SK-N-SH (cell line): ENCODE results near the gene TP53I11. TPM values are rescaled to one million over a fixed set of nuclear protein-coding genes. Genes with fewer than 3 reads are reported as not detected.

ENCODE experiments used
- CTCF ChIA-PET: fragments of 300-600, 350-600 bp; formaldehyde crosslinking; extraction: SDS; loops from one replicate; lab custom pipeline; 2021; lab: Yijun Ruan, JAX
- POLR2A ChIA-PET: fragments of 350-600 bp; sonication (Branson Sonifier 250); formaldehyde crosslinking; extraction: SDS; loops from one replicate; lab custom pipeline; 2020; ENCODE audit warnings: antibody characterized with exemption, inconsistent platforms; lab: Yijun Ruan, JAX
- DNase-seq: peaks from one replicate; pipeline ENCODE4 v3.0.0; 2012
- H2AFZ ChIP-seq: fragments of 200-600 bp; sonication (generic); 2 replicates; pipeline ENCODE4 v1.8.1; 2016; ENCODE audit warnings: antibody characterized with exemption, mild to moderate bottlenecking, low read depth
- H3F3A ChIP-seq: fragments of 200-600 bp; sonication (generic); replicated peaks from 2 replicates; pipeline ENCODE3; 2016; ENCODE audit warnings: antibody characterized with exemption, mild to moderate bottlenecking; ENCODE audit not compliant: insufficient read depth
- H3K27ac ChIP-seq, 2 experiments: fragments of 200-500 bp in 1 of 2; fragments of 200-600 bp in 1 of 2; sonication (Bioruptor generic) in 1 of 2; sonication (generic), shearing (Covaris generic) in 1 of 2; 2 replicates each; pipeline versions ENCODE4 v1.5.1 to v1.6.1; 2014 to 2016; ENCODE audit warnings: low read depth in 2 of 2, inconsistent platforms in 1 of 2, low read length in 1 of 2, mild to moderate bottlenecking in 1 of 2, mixed read lengths in 1 of 2
- H3K27me3 ChIP-seq: fragments of 200-600 bp; sonication (generic), shearing (Covaris generic); 2 replicates; pipeline ENCODE4 v1.6.1; 2016; ENCODE audit warnings: mixed run types; ENCODE audit not compliant: insufficient read depth
- H3K36me3 ChIP-seq, 2 experiments: fragments of 200-500 bp in 1 of 2; fragments of 200-600 bp in 1 of 2; sonication (Bioruptor generic) in 1 of 2; sonication (generic) in 1 of 2; replicated peaks in 1 of 2; 2 replicates each; pipeline versions ENCODE3 to v1.5.1; 2014 to 2016; ENCODE audit warnings: low read length in 1 of 2, mild to moderate bottlenecking in 1 of 2; ENCODE audit not compliant: insufficient read depth in 2 of 2, control insufficient read depth in 1 of 2
- H3K4me1 ChIP-seq, 2 experiments: fragments of 200-500 bp in 1 of 2; fragments of 200-600 bp in 1 of 2; sonication (Bioruptor generic) in 1 of 2; sonication (generic), shearing (Covaris generic) in 1 of 2; 2 replicates each; pipeline versions ENCODE4 v1.5.1 to v1.6.1; 2014 to 2016; ENCODE audit warnings: low read depth in 1 of 2, low read length in 1 of 2, mixed run types in 1 of 2; ENCODE audit not compliant: insufficient read depth in 2 of 2, control insufficient read depth in 1 of 2
- H3K4me2 ChIP-seq: fragments of 200-600 bp; sonication (generic), shearing (Covaris generic); 2 replicates; pipeline ENCODE4 v1.6.1; 2017; ENCODE audit warnings: mixed run types
- H3K4me3 ChIP-seq, 2 experiments: fragments of 200-500 bp in 1 of 2; fragments of 200-600 bp in 1 of 2; sonication (Bioruptor generic) in 1 of 2; sonication (generic), shearing (Covaris generic) in 1 of 2; 2 replicates each; pipeline versions ENCODE4 v1.5.1 to v1.8.1; 2014 to 2016; ENCODE audit warnings: low read depth in 2 of 2, inconsistent platforms in 1 of 2, low read length in 1 of 2, mild to moderate bottlenecking in 1 of 2, mixed read lengths in 1 of 2, moderate library complexity in 1 of 2
- H3K79me2 ChIP-seq: fragments of 200-600 bp; sonication (generic); 2 replicates; pipeline ENCODE4 v1.8.1; 2017; ENCODE audit warnings: mild to moderate bottlenecking; ENCODE audit not compliant: insufficient read depth
- H3K9ac ChIP-seq: fragments of 200-600 bp; sonication (generic); 2 replicates; pipeline ENCODE4 v1.6.1; 2017; ENCODE audit warnings: mixed run types
- H3K9me2 ChIP-seq: fragments of 200-600 bp; sonication (generic); 2 replicates; pipeline ENCODE4 v1.6.1; 2017; ENCODE audit warnings: mixed run types
- H3K9me3 ChIP-seq: fragments of 200-600 bp; sonication (generic); 2 replicates; pipeline ENCODE4 v1.6.1; 2017; ENCODE audit warnings: mixed run types, mild to moderate bottlenecking, moderate library complexity
- H4K20me1 ChIP-seq: fragments of 200-600 bp; sonication (generic); 2 replicates; pipeline ENCODE4 v1.6.1; 2017; ENCODE audit warnings: mild to moderate bottlenecking, mixed run types; ENCODE audit not compliant: insufficient read depth
- CHD2 ChIP-seq: fragments of 150-350 bp; IDR thresholded peaks from 2 replicates; pipeline ENCODE4 v1.6.1; 2018; ENCODE audit warnings: low read length; ENCODE audit not compliant: partially characterized antibody
- ELF1 ChIP-seq: IDR thresholded peaks from 2 replicates; pipeline ENCODE4 v1.4.0; 2012
- EP300 ChIP-seq, 2 experiments: IDR thresholded peaks; 2 replicates each; pipeline versions ENCODE4 v1.4.0 to v1.6.1; 2012; ENCODE audit warnings: borderline replicate concordance in 1 of 2, low read depth in 1 of 2, low read length in 1 of 2
- FOSL2 ChIP-seq: IDR thresholded peaks from 2 replicates; pipeline ENCODE4 v1.4.0; 2012; ENCODE audit warnings: low read depth, mild to moderate bottlenecking, moderate library complexity, borderline replicate concordance
- FOXJ3 ChIP-seq: sonication (generic); formaldehyde crosslinking; IDR thresholded peaks from 2 replicates; pipeline ENCODE4 v1.5.1; 2020; ENCODE audit warnings: mild to moderate bottlenecking, missing genetic modification reagents
- GABPA ChIP-seq: IDR thresholded peaks from 2 replicates; pipeline ENCODE4 v1.4.0; 2012; ENCODE audit warnings: low read depth, mild to moderate bottlenecking
- GATA2 ChIP-seq: sonication (generic); formaldehyde crosslinking; IDR thresholded peaks from 2 replicates; pipeline ENCODE4 v1.5.0; 2020; ENCODE audit warnings: mild to moderate bottlenecking, missing genetic modification reagents
- MEF2A ChIP-seq: IDR thresholded peaks from 2 replicates; pipeline ENCODE4 v1.4.0; 2012; ENCODE audit warnings: low read depth, borderline replicate concordance
- MXI1 ChIP-seq: IDR thresholded peaks from 2 replicates; pipeline ENCODE4 v1.6.1; 2012; ENCODE audit warnings: mild to moderate bottlenecking, low read depth, low read length, improper control_type of control experiment
- RCOR1 ChIP-seq: fragments of 150-350 bp; IDR thresholded peaks from 2 replicates; pipeline ENCODE4 v1.6.1; 2017; ENCODE audit warnings: antibody characterized with exemption, low read length
- SIN3A ChIP-seq: IDR thresholded peaks from 2 replicates; pipeline ENCODE4 v1.6.1; 2012; ENCODE audit warnings: low read depth, mild to moderate bottlenecking, low read length, moderate library complexity, borderline replicate concordance
- SMC3 ChIP-seq: IDR thresholded peaks from 2 replicates; pipeline ENCODE4 v1.6.1; 2012; ENCODE audit warnings: low read depth, low read length, improper control_type of control experiment
- TAF1 ChIP-seq: IDR thresholded peaks from 2 replicates; pipeline ENCODE4 v1.6.1; 2012; ENCODE audit warnings: low read depth, mild to moderate bottlenecking, low read length, moderate library complexity, borderline replicate concordance
- TCF12 ChIP-seq: IDR thresholded peaks from 2 replicates; pipeline ENCODE4 v1.4.0; 2012
- YY1 ChIP-seq: IDR thresholded peaks from 2 replicates; pipeline ENCODE4 v1.4.0; 2012; ENCODE audit warnings: low read depth, mild to moderate bottlenecking
- WGBS: methylation state at CpG from one replicate; pipeline ENCODE4 v1.1.6; 2017; ENCODE audit warnings: low lambda C conversion rate; 5-methylcytosine and 5-hydroxymethylcytosine counted together
- polyA plus RNA-seq, 3 experiments: library from polyadenylated mRNA; depleted of rRNA; stranded (reverse); fragments of >200 nt; gene quantifications; 2 replicates each; pipeline ENCODE4 v1.2.3, GENCODE V29; 2012
- TF ChIP-seq, protein P1 (sequence below): fragments of 150-350 bp; IDR thresholded peaks from 2 replicates; pipeline ENCODE4 v1.6.1; 2017; ENCODE audit warnings: antibody characterized with exemption, low read length, low read depth, borderline replicate concordance
- TF ChIP-seq, protein P2 (sequence below): IDR thresholded peaks from 2 replicates; pipeline ENCODE4; 2012
- TF ChIP-seq, protein P3 (sequence below): IDR thresholded peaks from 2 replicates; pipeline ENCODE4 v1.4.0; 2012; ENCODE audit warnings: low read depth, borderline replicate concordance
- TF ChIP-seq, protein P4 (sequence below): IDR thresholded peaks from 2 replicates; pipeline ENCODE4 v1.4.0; 2012; ENCODE audit warnings: low read depth

The TP53I11 gene
- polyA plus RNA-seq, 1 of the 3 experiments (the other 2 are of a cell fraction): 6.6 TPM

DNA sequence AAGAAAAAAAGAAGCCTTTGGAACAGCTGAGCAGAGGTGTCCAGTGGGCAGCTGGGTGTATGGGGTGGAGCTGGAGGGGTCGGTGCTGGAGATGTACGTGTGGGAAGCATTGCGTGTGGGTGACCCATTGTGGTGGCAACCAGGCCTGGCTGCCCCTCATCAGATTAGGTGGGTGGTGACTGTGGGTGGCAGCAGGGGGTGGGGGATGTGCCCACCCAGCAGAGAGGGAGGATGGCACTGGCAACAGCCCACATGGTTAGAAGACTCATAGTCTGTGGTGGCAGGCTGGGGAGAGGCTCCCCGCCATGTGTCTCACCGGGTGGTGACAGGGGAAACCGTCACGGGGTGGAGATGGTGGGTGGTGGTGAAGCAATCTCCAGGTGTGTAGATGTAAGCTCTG is 27.6 kb downstream of the TP53I11 start:
- 56% methylated on average over 3 of the region's 7 CpGs for WGBS
- CTCF ChIA-PET: interaction anchor here (0.6 to 1.6 kb wide), 5 partner anchors 12 to 306 kb away, joined by 3 to 6 read pairs (median 3); no protein-coding TSS in a partner anchor
- no peak overlapping the region for H2AFZ ChIP-seq
- H3F3A ChIP-seq: no peaks in the 10 kb centered on the region
- H3K36me3 ChIP-seq: no peaks in the 10 kb centered on the region
- H3K9ac ChIP-seq: no peak overlapping the region
- H4K20me1 ChIP-seq: no peaks in the 10 kb centered on the region
- H3K79me2 ChIP-seq: no peaks in the 10 kb centered on the region
- no peak for DNase-seq
- H3K4me1 ChIP-seq: peaks cover 0 to 8% of the 10 kb centered on the region in 2 experiments; a peak in 1 of 4 replicates
- H3K4me3 ChIP-seq: no peak overlapping the region
- TF ChIP-seq ELF1: no peak
- TF ChIP-seq YY1: no peak
- no peak for TF ChIP-seq SIN3A
- TF ChIP-seq, protein P1, sequence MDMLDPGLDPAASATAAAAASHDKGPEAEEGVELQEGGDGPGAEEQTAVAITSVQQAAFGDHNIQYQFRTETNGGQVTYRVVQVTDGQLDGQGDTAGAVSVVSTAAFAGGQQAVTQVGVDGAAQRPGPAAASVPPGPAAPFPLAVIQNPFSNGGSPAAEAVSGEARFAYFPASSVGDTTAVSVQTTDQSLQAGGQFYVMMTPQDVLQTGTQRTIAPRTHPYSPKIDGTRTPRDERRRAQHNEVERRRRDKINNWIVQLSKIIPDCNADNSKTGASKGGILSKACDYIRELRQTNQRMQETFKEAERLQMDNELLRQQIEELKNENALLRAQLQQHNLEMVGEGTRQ: no peak
- no peak for TF ChIP-seq GABPA
- no peak for TF ChIP-seq TAF1
- no peak for TF ChIP-seq MXI1
- TF ChIP-seq RCOR1: no peak
- TF ChIP-seq, protein P2, sequence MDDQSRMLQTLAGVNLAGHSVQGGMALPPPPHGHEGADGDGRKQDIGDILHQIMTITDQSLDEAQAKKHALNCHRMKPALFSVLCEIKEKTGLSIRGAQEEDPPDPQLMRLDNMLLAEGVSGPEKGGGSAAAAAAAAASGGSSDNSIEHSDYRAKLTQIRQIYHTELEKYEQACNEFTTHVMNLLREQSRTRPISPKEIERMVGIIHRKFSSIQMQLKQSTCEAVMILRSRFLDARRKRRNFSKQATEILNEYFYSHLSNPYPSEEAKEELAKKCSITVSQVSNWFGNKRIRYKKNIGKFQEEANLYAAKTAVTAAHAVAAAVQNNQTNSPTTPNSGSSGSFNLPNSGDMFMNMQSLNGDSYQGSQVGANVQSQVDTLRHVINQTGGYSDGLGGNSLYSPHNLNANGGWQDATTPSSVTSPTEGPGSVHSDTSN: no peak
- no peak for TF ChIP-seq EP300 (IDR thresholded peaks at IDR 0.05; ENCODE audit: borderline replicate concordance in 1 of 2, low read depth in 1 of 2, low read length in 1 of 2)
- TF ChIP-seq, protein P3, sequence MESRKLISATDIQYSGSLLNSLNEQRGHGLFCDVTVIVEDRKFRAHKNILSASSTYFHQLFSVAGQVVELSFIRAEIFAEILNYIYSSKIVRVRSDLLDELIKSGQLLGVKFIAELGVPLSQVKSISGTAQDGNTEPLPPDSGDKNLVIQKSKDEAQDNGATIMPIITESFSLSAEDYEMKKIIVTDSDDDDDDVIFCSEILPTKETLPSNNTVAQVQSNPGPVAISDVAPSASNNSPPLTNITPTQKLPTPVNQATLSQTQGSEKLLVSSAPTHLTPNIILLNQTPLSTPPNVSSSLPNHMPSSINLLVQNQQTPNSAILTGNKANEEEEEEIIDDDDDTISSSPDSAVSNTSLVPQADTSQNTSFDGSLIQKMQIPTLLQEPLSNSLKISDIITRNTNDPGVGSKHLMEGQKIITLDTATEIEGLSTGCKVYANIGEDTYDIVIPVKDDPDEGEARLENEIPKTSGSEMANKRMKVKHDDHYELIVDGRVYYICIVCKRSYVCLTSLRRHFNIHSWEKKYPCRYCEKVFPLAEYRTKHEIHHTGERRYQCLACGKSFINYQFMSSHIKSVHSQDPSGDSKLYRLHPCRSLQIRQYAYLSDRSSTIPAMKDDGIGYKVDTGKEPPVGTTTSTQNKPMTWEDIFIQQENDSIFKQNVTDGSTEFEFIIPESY: no peak
- no peak for TF ChIP-seq FOXJ3 (CRISPR knock-in tag)
- no peak for TF ChIP-seq MEF2A
- no peak for TF ChIP-seq FOSL2
- TF ChIP-seq TCF12: no peak
- TF ChIP-seq CHD2: no peak
- TF ChIP-seq GATA2 (CRISPR knock-in tag): no peak
- TF ChIP-seq SMC3: no peak
- TF ChIP-seq, protein P4, sequence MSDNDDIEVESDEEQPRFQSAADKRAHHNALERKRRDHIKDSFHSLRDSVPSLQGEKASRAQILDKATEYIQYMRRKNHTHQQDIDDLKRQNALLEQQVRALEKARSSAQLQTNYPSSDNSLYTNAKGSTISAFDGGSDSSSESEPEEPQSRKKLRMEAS: no peak
- H3K4me2 ChIP-seq: no peak overlapping the region
- H3K27me3 ChIP-seq: no peaks in the 10 kb centered on the region
- H3K9me3 ChIP-seq: no peaks in the 10 kb centered on the region
- POLR2A ChIA-PET: interaction anchor here (0.6 kb wide), 1 partner anchor 9 kb away, joined by 4 read pairs; no protein-coding TSS in a partner anchor
- no peaks in the 10 kb centered on the region for H3K9me2 ChIP-seq
- H3K27ac ChIP-seq: no peak overlapping the region
